Hepatocyte (in vitro differentiated cells): ENCODE data around the gene CEMP1. TPM values are rescaled to one million over a fixed set of nuclear protein-coding genes. Genes with fewer than 3 reads are reported as not detected.

Experiments
- DNase-seq: peaks from one replicate; pipeline ENCODE4 v3.0.0-alpha.2; 2016; ENCODE audit warnings: low spot score
- H2AFZ ChIP-seq: fragments of 200-600 bp; sonication (generic); 2 replicates; pipeline ENCODE4 v1.6.0; 2016; ENCODE audit warnings: antibody characterized with exemption, mild to moderate bottlenecking
- H3K27ac ChIP-seq: fragments of 200-600 bp; sonication (generic); 2 replicates; pipeline ENCODE4 v1.5.1; 2016; ENCODE audit warnings: mild to moderate bottlenecking
- H3K27me3 ChIP-seq: fragments of 200-600 bp; sonication (generic); 2 replicates; pipeline ENCODE4 v1.6.1; 2016
- H3K36me3 ChIP-seq: fragments of 200-600 bp; sonication (generic); replicated peaks from 2 replicates; pipeline ENCODE4 v1.5.1; 2016; ENCODE audit warnings: low read depth; ENCODE audit not compliant: insufficient read depth
- H3K4me1 ChIP-seq: fragments of 200-600 bp; sonication (generic); 2 replicates; pipeline ENCODE4 v1.5.1; 2016; ENCODE audit warnings: mild to moderate bottlenecking, moderate library complexity; ENCODE audit not compliant: insufficient read depth
- H3K4me2 ChIP-seq: fragments of 200-600 bp; sonication (generic); 2 replicates; pipeline ENCODE4 v1.6.0; 2016
- H3K4me3 ChIP-seq: fragments of 200-600 bp; sonication (generic); 2 replicates; pipeline ENCODE4 v1.5.1; 2016; ENCODE audit warnings: mild to moderate bottlenecking
- H3K79me2 ChIP-seq: fragments of 200-600 bp; sonication (generic); 2 replicates; pipeline ENCODE4 v1.6.0; 2017; ENCODE audit warnings: mild to moderate bottlenecking
- H3K9me2 ChIP-seq: fragments of 200-600 bp; sonication (generic); replicated peaks from 2 replicates; pipeline ENCODE4 v1.6.0; 2017; ENCODE audit warnings: mild to moderate bottlenecking; ENCODE audit not compliant: insufficient read depth
- H3K9me3 ChIP-seq: fragments of 200-600 bp; sonication (generic); 2 replicates; pipeline ENCODE4 v1.5.1; 2016; ENCODE audit warnings: low read depth, mild to moderate bottlenecking
- H4K20me1 ChIP-seq: fragments of 200-600 bp; sonication (generic); 2 replicates; pipeline ENCODE4 v1.6.0; 2016; ENCODE audit warnings: mild to moderate bottlenecking; ENCODE audit not compliant: insufficient read depth, poor library complexity, severe bottlenecking
- CTCF ChIP-seq: fragments of 200-600 bp; sonication (generic); IDR thresholded peaks from 2 replicates; pipeline ENCODE4 v1.5.1; 2016; ENCODE audit warnings: antibody characterized with exemption, mild to moderate bottlenecking; ENCODE audit not compliant: poor library complexity
- EZH2 ChIP-seq: fragments of 200-600 bp; sonication (generic); IDR thresholded peaks from 2 replicates; pipeline ENCODE4 v1.6.1; 2016; ENCODE audit warnings: antibody characterized with exemption, mild to moderate bottlenecking, borderline replicate concordance
- EZH2phosphoT487 ChIP-seq: fragments of 200-600 bp; sonication (generic); IDR thresholded peaks from one replicate; pipeline ENCODE4 v1.6.1; 2018; ENCODE audit warnings: antibody characterized with exemption, mild to moderate bottlenecking, low read depth, moderate library complexity; ENCODE audit not compliant: unreplicated experiment, severe bottlenecking
- WGBS: methylation state at CpG from one replicate; pipeline ENCODE4 v1.1.6; 2016; ENCODE audit warnings: low lambda C conversion rate; ENCODE audit errors: missing lambda C conversion rate; 5-methylcytosine and 5-hydroxymethylcytosine counted together
- polyA plus RNA-seq: library from polyadenylated mRNA; unstranded; fragments of >200 nt; fragmentation: Nextera tagmentation; extraction: Ambion mirVana; gene quantifications from 2 replicates; pipeline ENCODE4 v1.2.1, GENCODE V29; 2016
- total RNA-seq: library from RNA; depleted of rRNA; stranded (reverse); fragments of >200 nt; gene quantifications from 2 replicates; pipeline ENCODE4 v1.2.3, GENCODE V29; 2014

CEMP1 gene
- total and polyA plus RNA-seq, 2 experiments from 2014 or later: 11.1 TPM; not detected in 1

GRCh38 chr16:2518823-2519710 lies 12.1 kb downstream of the CEMP1 start:
- no peak for TF ChIP-seq EZH2
- no peak for TF ChIP-seq CTCF
- no peak for TF ChIP-seq EZH2phosphoT487
- H3K27ac ChIP-seq: peak overlapping the region; percentile 59
- no peaks in the 10 kb centered on the region for H3K36me3 ChIP-seq
- H3K79me2 ChIP-seq: peaks cover 90% of the 10 kb centered on the region
- peaks cover 41% of the 10 kb centered on the region for H3K4me1 ChIP-seq
- no peak overlapping the region for H2AFZ ChIP-seq
- peak overlapping the region; percentile 98 for H3K4me2 ChIP-seq
- no peak overlapping the region for H3K4me3 ChIP-seq
- H4K20me1 ChIP-seq: peaks cover 62% of the 10 kb centered on the region
- DNase-seq: no peak
- no peaks in the 10 kb centered on the region for H3K27me3 ChIP-seq
- WGBS: 94% methylated on average over 37 of the region's 39 CpGs
- H3K9me2 ChIP-seq: no peaks in the 10 kb centered on the region
- H3K9me3 ChIP-seq: no peaks in the 10 kb centered on the region

DNA sequence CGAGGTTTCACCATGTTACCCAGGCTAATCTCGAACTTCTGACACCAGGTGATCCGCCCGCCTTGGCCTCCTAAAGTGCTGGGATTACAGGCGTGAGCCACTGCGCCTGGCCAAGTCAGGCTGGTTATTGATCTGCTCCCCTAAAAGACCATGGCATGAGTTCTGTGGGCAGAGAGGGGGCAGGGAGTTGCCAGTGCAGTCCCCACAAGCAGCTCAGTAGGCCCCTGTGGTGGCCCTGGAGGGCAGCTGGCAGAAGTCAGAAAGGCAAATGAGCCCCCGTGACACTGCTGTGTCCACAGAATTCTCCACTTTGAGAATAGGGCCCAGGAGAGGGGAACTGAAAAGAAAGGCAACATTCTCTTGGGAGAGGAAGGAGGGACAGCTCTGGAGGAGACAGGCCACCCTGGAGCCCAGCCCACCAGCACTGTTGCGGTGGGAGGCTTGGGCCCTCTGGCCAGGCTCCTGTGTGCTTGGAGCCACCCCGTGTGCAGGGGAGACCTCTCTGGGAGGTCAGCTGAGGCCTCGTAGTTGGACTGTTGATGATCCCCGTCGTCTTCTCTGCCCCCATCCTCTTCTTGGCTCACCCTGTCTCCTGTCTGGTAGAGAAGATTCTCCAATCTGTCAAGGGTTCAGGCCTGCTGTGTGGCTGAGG lies 13.1 kb downstream of the CEMP1 start:
- Histone ChIP-seq H3K27ac (no peak overlapping the region), H4K20me1 (peaks cover 58% of the 10 kb centered on the region)

DNA sequence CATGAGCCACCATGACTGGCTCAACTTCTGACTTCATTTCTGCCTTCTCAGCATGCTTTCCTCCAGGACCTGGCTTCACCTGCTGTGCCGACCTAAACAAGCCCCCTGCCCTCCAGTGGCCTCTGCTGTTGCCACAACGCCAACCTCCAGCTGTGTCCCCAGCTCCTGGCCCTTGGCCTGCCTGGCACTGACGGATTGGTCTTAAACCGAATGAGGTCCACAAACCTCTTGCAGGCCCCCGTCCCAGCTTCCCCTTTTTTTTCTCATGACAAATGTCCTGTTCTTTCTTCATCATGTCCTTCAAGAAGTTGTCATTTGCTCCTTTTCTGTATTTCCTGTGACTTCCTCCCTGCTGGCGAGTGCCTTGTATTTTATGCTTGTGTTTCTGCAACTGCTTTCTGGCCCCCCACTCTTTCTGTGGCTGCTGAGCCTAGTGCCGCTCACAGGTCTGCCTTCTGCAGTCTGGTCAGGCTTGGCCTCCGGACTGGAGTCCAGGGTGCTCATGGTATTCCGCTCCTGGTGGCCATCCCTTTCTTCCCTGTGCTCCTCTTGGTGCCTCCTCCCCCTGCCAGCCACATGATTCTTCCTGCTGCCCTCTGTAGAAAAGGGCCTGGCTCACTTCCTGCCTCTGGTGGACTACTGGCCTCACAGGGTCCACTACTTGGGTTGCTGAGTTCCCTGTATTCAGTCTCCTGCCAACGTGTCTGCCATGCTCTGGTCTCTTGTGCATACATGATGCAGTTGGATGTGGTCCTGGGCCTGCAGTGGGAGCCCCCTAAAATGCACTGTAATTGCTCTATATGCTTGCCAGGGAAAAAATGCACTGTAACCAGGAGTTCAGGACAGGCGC lies 14.6 kb downstream of the CEMP1 start:
- Histone ChIP-seq H3K4me3 (no peak overlapping the region), H3K27ac (no peak overlapping the region), H3K27me3 (no peaks in the 10 kb centered on the region), H3K36me3 (no peaks in the 10 kb centered on the region), H3K9me2 (no peaks in the 10 kb centered on the region), H3K4me1 (peaks cover 43% of the 10 kb centered on the region), H3K9me3 (no peaks in the 10 kb centered on the region), H3K4me2 (peak overlapping the region; percentile 98), H4K20me1 (peaks cover 57% of the 10 kb centered on the region), H2AFZ (no peak overlapping the region), H3K79me2 (peaks cover 70% of the 10 kb centered on the region)
- WGBS: 91% methylated on average over 11 of the region's 11 CpGs
- no peak for TF ChIP-seq EZH2
- no peak for TF ChIP-seq CTCF
- TF ChIP-seq EZH2phosphoT487: no peak
- DNase-seq: no peak

More for the DNA sequence above, 13.1 kb downstream of the CEMP1 start:
- no peak for TF ChIP-seq EZH2
- no peak for TF ChIP-seq EZH2phosphoT487
- no peak for TF ChIP-seq CTCF
- H3K36me3 ChIP-seq: no peaks in the 10 kb centered on the region
- H3K9me3 ChIP-seq: no peaks in the 10 kb centered on the region
- no peak overlapping the region for H3K4me3 ChIP-seq
- H3K27me3 ChIP-seq: no peaks in the 10 kb centered on the region
- H3K9me2 ChIP-seq: no peaks in the 10 kb centered on the region
- 89% methylated on average over 12 of the region's 12 CpGs for WGBS
- no peak overlapping the region for H2AFZ ChIP-seq
- peak overlapping the region; percentile 98 for H3K4me2 ChIP-seq
- H3K79me2 ChIP-seq: peaks cover 85% of the 10 kb centered on the region
- no peak for DNase-seq
- H3K4me1 ChIP-seq: peaks cover 37% of the 10 kb centered on the region
